Spleen (tissue), 13 donors: ENCODE measurements around the gene KLHL35. TPM values are rescaled to one million over a fixed set of nuclear protein-coding genes. Genes with fewer than 3 reads are reported as not detected.

ENCODE experiments used
- DNase-seq: peaks from one replicate; pipeline ENCODE4 v3.0.0-alpha.2; 2020
- H3K27ac ChIP-seq, 8 donors: fragments of 200-600 bp; sonication (generic) in 7 of 8; 1 replicate in 4 of 8; 2 replicates in 4 of 8; pipeline versions ENCODE4 v1.5.0 to v1.8.0; 2016 to 2021; ENCODE audit warnings: inconsistent platforms in 4 of 8, mild to moderate bottlenecking in 4 of 8, moderate library complexity in 1 of 8
- H3K27me3 ChIP-seq, 7 donors: fragments of 200-600 bp; sonication (generic) in 6 of 7; replicated peaks in 1 of 7; 1 replicate in 4 of 7; 2 replicates in 3 of 7; pipeline versions ENCODE4 v1.5.0 to v1.8.0; 2016 to 2021; ENCODE audit warnings: inconsistent platforms in 3 of 7, mild to moderate bottlenecking in 1 of 7
- H3K36me3 ChIP-seq, 6 donors: fragments of 200-600 bp; sonication (generic) in 5 of 6; 1 replicate in 4 of 6; 2 replicates in 2 of 6; pipeline versions ENCODE4 v1.5.0 to v1.8.0; 2016 to 2021; ENCODE audit warnings: inconsistent platforms in 2 of 6
- H3K4me1 ChIP-seq, 6 donors: fragments of 200-600 bp; sonication (generic) in 5 of 6; 1 replicate in 3 of 6; 2 replicates in 3 of 6; pipeline versions ENCODE4 v1.5.0 to v1.8.0; 2016 to 2021; ENCODE audit warnings: inconsistent platforms in 3 of 6
- H3K4me3 ChIP-seq, 8 donors: fragments of 200-600 bp; sonication (generic) in 7 of 8; 1 replicate in 4 of 8; 2 replicates in 4 of 8; pipeline versions ENCODE4 v1.5.0 to v1.8.0; 2016 to 2021; ENCODE audit warnings: inconsistent platforms in 4 of 8, mild to moderate bottlenecking in 4 of 8, moderate library complexity in 2 of 8
- H3K9me3 ChIP-seq, 8 donors: fragments of 200-600 bp; sonication (generic) in 7 of 8; 1 replicate in 4 of 8; 2 replicates in 4 of 8; pipeline versions ENCODE4 v1.5.0 to v1.8.0; 2016 to 2021; ENCODE audit warnings: inconsistent platforms in 4 of 8
- POLR2A ChIP-seq, 3 donors: fragments of 450-650 bp; IDR thresholded peaks; one replicate each; pipeline ENCODE4 v1.5.1; 2017; ENCODE audit warnings: antibody characterized with exemption in 3 of 3, mild to moderate bottlenecking in 1 of 3
- POLR2AphosphoS5 ChIP-seq, 3 donors: sonication (generic); formaldehyde crosslinking; IDR thresholded peaks; one replicate each; pipeline ENCODE4 v1.5.1; 2017; ENCODE audit warnings: antibody characterized with exemption in 3 of 3
- WGBS, 5 donors: extraction: QIAGEN DNeasy Blood & Tissue Kit in 3 of 5; methylation state at CpG; one replicate each; pipeline versions ENCODE4 v1.1.5 to v1.1.7; 2013 to 2018; 5-methylcytosine and 5-hydroxymethylcytosine counted together
- intact Hi-C: fragments of 100-400 bp; cut with DNase I; formaldehyde crosslinking; loops from one replicate; pipeline ENCODE4 v1.15.0; 2023; ENCODE audit warnings: low total_unique reads
- long read RNA-seq, 2 donors: transcript quantifications; one replicate each; lab custom pipeline, GENCODE V29; 2026
- polyA plus RNA-seq, 3 donors: library from polyadenylated mRNA; stranded (reverse); fragments of 200-250 nt; gene quantifications; one replicate each; pipeline ENCODE4 v1.2.1, GENCODE V29; 2013
- total RNA-seq, 7 donors: library from RNA; depleted of rRNA in 3 of 7; stranded (reverse); fragments of >200 nt in 3 of 7; fragmentation: NEBNext Ultra II Directional in 4 of 7; extraction: Animal tissue kit (Norgen Biotek cat#: 25700) in 4 of 7; gene quantifications; one replicate each; pipeline versions ENCODE4 v1.1.0 to v1.2.1, GENCODE V29; 2016 to 2021
- TF ChIP-seq, protein P1 (sequence below), 11 experiments: fragments of 200-600 bp in 7 of 11; fragments of 450-650 bp in 4 of 11; sonication (generic) in 4 of 11; IDR thresholded peaks in 8 of 11; conservative IDR thresholded peaks in 3 of 11; 1 replicate in 7 of 11; 2 replicates in 4 of 11; pipeline versions ENCODE4 v1.4.0 to v1.8.0; 2016 to 2021; ENCODE audit warnings: antibody characterized with exemption in 11 of 11, inconsistent platforms in 4 of 11, mild to moderate bottlenecking in 1 of 11
- donor health status: healthy with polysubstance abuse.
- donor health status: DM: no; HTN: no; CAD: no; lungs with moderate emphysema.
- donor health status: DM: no; HTN: no; CAD: no.
- donor health status: Bipolar disorder and iron deficiency.
- donor health status: healthy.
- donor health status: DM: no; HTN: no; CAD: no.
- donor health status: DM: yes; HTN: yes; CAD: no.

The KLHL35 gene
- 1 to 10 TPM in 6 of 7 donors, under 1 TPM in 1; 0.19 to 3.5 (median 1.8) TPM for total RNA-seq
- polyA plus RNA-seq: 1 to 10 TPM; 2.0 to 3.8 (median 2.8) TPM
- long read RNA-seq, donor 1, partial matches to known transcripts: 0 of 1 reads
- long read RNA-seq, donor 1, other reads (novel, unspliced or antisense): 0 of 1 reads
- long read RNA-seq, donor 2, partial matches to known transcripts: 0 of 1 reads
- long read RNA-seq, donor 2, other reads (novel, unspliced or antisense): 0 of 1 reads

DNA sequence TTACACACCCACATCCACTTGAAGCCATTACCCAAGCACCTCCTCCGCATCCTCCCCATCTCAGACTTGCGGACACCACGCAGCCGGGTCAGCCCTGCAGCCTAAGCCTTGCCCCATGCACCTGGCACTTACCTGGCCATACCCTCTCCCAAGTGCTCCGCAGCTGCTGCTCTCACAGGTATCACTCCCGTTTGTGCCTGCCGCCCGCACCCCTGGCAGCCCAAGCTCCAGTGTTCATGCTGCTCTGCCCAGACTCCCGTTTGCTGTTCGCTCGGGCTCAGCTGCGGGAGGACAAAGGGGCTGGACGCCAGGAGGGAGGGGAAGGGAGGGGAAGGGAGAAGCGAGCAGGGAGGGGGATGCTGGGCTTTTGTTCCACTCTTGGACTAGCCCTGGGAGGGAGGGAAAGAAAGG lies at the start of gene KLHL35:
TSS of gene KLHL35 (minus strand) at position 293 of the 411 bp plus-strand sequence. CDS start 2,574 bp downstream, outside the sequence.
- Histone ChIP-seq H3K4me1 (peaks cover 5 to 52% (median 26%) of the 10 kb centered on the region in 6 donors), H3K27ac (no peak within 1 kb of the TSS), H3K9me3 (peaks cover 0 to 9% (median 0%) of the 10 kb centered on the region in 8 donors), H3K36me3 (peaks cover 0 to 40% (median 9%) of the 10 kb centered on the region in 6 donors), H3K4me3 (no peak within 1 kb of the TSS), H3K27me3 (peaks cover 0 to 57% (median 35%) of the 10 kb centered on the region in 7 donors)
- 25 to 36% (median 30%) methylated on average over 14 of the region's 14 CpGs for WGBS, 5 donors
- DNase-seq: peak; percentile 45
- intact Hi-C loops: no loop called here
- TF ChIP-seq POLR2AphosphoS5 (IDR thresholded peaks at IDR 0.05) (peak in 2 of 3 donors; percentile 3 to 49), POLR2A (IDR thresholded peaks at IDR 0.05) (no peak)
- TF ChIP-seq, protein P1, sequence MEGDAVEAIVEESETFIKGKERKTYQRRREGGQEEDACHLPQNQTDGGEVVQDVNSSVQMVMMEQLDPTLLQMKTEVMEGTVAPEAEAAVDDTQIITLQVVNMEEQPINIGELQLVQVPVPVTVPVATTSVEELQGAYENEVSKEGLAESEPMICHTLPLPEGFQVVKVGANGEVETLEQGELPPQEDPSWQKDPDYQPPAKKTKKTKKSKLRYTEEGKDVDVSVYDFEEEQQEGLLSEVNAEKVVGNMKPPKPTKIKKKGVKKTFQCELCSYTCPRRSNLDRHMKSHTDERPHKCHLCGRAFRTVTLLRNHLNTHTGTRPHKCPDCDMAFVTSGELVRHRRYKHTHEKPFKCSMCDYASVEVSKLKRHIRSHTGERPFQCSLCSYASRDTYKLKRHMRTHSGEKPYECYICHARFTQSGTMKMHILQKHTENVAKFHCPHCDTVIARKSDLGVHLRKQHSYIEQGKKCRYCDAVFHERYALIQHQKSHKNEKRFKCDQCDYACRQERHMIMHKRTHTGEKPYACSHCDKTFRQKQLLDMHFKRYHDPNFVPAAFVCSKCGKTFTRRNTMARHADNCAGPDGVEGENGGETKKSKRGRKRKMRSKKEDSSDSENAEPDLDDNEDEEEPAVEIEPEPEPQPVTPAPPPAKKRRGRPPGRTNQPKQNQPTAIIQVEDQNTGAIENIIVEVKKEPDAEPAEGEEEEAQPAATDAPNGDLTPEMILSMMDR (IDR thresholded peaks at IDR 0.05 in 8 of 11, conservative IDR thresholded peaks at IDR 0.05 in 3 of 11): no peak

- Histone ChIP-seq H3K27ac (peak overlapping the region in 5 of 8 donors; percentile 8 to 51 (median 31)), H3K27me3 (no peaks in the 10 kb centered on the region), H3K4me3 (no peak overlapping the region), H3K9me3 (no peaks in the 10 kb centered on the region), H3K4me1 (peaks cover 0 to 30% (median 9%) of the 10 kb centered on the region in 6 donors), H3K36me3 (peaks cover 0 to 8% (median 0%) of the 10 kb centered on the region in 6 donors)
- TF ChIP-seq POLR2AphosphoS5 (IDR thresholded peaks at IDR 0.05) (no peak), POLR2A (IDR thresholded peaks at IDR 0.05) (no peak)
- TF ChIP-seq, protein P1 (IDR thresholded peaks at IDR 0.05 in 8 of 11, conservative IDR thresholded peaks at IDR 0.05 in 3 of 11): no peak
- intact Hi-C loops: no loop called here
- 56 to 80% (median 68%) methylated on average over 12 of the region's 12 CpGs for WGBS, 5 donors
- DNase-seq: no peak
Measured at GRCh38 chr11:75481922-75482606, 49.1 kb upstream of the KLHL35 start.

- TF ChIP-seq, protein P1 (IDR thresholded peaks at IDR 0.05 in 8 of 11, conservative IDR thresholded peaks at IDR 0.05 in 3 of 11): no peak
- no peak for TF ChIP-seq POLR2A (IDR thresholded peaks at IDR 0.05)
- no peak for TF ChIP-seq POLR2AphosphoS5 (IDR thresholded peaks at IDR 0.05)
Measured at GRCh38 chr11:75481223-75481921, 48.4 kb upstream of the KLHL35 start.

More at GRCh38 chr11:75481223-75481921, 48.4 kb upstream of the KLHL35 start:
- Histone ChIP-seq H3K27ac (peak overlapping the region in 4 of 8 donors; percentile 8 to 51 (median 24)), H3K4me3 (no peak overlapping the region), H3K9me3 (no peaks in the 10 kb centered on the region), H3K4me1 (peaks cover 0 to 37% (median 12%) of the 10 kb centered on the region in 6 donors), H3K27me3 (no peaks in the 10 kb centered on the region), H3K36me3 (peaks cover 0 to 11% (median 0%) of the 10 kb centered on the region in 6 donors)
- no peak for DNase-seq
- 81 to 97% (median 88%) methylated on average over 6 to 9 of the region's 9 CpGs for WGBS, 5 donors
- intact Hi-C loops: no loop called here
